GM08714 (cell line): ENCODE results near the gene SPOP.

Source experiments
- H3K4me3 ChIP-seq: fragments of 200-500 bp; sonication (Bioruptor generic); 2 replicates; pipeline ENCODE4 v1.5.1; 2014; ENCODE audit warnings: mild to moderate bottlenecking, low read length, inconsistent platforms
- ZNF274 ChIP-seq: IDR thresholded peaks from 2 replicates; pipeline ENCODE4 v1.6.1; 2012; ENCODE audit warnings: mild to moderate bottlenecking, low read depth, low read length

Gene SPOP

DNA sequence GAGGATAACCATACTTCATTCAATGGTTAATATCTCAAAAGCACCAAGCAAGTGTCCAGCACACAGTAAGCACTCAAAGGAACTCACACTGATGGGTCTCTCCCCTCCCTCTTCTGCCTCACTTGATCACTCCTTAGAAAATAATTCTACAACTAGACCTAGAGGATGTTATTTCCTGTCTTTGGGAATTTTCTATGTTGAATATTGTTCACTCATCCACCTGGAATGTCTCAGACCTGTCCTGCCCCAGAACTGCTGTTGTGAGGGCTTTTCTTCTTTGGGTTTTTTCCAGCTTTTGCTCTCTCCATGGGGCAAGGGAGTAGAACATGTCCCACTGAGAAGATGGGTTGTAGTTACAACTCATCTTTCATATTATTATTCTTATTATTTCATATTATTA, 76.9 kb downstream of the SPOP start:
- no peak for TF ChIP-seq ZNF274
- no peak overlapping the region for H3K4me3 ChIP-seq

DNA sequence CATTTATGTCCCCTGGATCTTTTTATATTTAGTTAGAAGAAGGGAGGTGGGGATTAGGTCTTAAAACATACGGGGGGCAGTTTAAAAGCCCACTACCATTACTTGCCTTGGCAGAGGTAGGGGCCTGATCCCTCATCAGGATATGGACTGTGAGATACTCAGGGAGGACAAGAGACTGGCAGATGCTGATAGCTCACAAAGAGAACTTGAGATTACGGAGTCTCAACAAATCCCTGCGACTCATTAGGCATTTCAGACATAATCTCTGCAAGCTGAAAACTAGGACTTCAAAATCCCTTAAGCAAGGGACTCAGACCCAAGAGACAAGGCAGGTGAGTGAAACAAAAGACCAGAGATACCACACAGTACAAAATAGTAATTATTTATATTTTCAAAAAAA, 79.0 kb downstream of the SPOP start:
- no peak for TF ChIP-seq ZNF274
- H3K4me3 ChIP-seq: no peak overlapping the region

GRCh38 chr17:49597928-49598655, 79.8 kb downstream of the SPOP start:
- H3K4me3 ChIP-seq: no peak overlapping the region
- TF ChIP-seq ZNF274: no peak

DNA sequence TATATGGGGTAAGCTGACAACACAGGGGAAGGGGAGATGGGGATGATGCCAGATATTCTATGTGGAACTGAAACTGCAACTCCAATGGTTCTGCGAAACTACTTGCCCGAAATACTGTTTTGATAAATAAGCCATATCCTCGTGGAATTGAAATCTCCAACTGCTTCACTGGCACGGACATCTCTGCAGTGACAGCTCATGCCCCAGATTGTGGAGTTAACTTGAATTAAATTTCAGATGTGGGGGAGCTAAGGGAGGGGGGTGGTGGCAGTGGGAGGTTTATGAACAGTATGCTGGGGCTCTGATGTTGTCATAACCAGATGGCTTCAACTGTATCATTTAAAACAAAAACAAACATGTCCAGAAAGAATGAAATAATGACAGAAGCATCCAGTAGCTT, 80.5 kb downstream of the SPOP start:
- H3K4me3 ChIP-seq: no peak overlapping the region
- no peak for TF ChIP-seq ZNF274

DNA sequence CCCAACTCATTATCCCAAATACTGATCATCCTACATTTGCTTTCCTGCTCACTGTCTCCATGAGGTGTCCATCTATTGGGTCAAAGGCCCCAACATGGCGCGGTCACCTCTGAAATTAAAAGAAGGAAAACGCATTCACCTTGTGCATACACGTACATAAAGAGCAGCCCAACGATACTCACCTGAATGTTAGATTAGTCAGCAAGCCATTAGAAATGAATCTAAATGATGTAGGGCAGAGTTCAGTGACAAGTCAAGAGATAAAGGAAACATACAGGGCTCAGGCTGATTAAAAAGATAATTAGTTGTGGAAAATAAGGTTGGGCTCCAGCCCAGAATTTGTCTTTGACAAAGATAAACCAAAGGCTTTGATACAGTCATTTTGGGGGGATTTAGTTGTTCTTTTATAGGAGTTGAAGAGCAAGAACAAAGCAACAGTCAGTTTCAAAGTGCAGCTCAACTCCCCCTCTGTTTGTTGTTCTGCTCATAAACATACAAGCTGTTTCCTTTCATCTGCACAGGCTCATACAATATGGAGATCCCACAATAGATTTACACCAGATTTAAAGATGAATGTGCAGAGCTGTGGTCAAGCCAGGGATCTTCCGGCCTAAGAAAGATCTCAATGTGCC, 81.2 kb downstream of the SPOP start:
- TF ChIP-seq ZNF274: no peak

GRCh38 chr17:49595980-49596379, 81.9 kb downstream of the SPOP start:
- no peak overlapping the region for H3K4me3 ChIP-seq
- no peak for TF ChIP-seq ZNF274

More for the DNA sequence above, 81.2 kb downstream of the SPOP start:
- H3K4me3 ChIP-seq: no peak overlapping the region

DNA sequence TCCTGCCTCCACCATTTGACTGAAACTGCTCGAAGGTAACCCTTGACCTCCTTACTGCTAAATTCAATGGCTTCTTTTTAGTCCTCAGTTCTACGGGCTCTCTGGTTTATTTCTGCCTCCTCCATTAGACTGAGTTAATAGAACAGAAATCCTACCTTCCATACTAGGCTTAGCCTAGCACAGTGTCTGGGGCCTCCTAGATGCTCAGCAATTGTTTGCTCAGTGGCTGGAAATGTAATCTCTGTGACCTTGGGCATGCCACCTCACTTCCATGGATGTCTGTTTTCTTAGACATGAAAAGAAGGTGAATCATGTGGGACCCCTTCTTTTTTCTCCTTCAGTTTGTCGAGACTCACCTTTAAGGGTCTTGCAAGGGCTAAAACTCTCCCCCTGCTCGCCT, 82.6 kb downstream of the SPOP start:
- H3K4me3 ChIP-seq: no peak overlapping the region
- TF ChIP-seq ZNF274: no peak

GRCh38 chr17:49592263-49592662, 85.6 kb downstream of the SPOP start:
- no peak overlapping the region for H3K4me3 ChIP-seq
- no peak for TF ChIP-seq ZNF274

- TF ChIP-seq ZNF274: no peak
- no peak overlapping the region for H3K4me3 ChIP-seq
Observed at GRCh38 chr17:49590874-49591273, 87.0 kb downstream of the SPOP start.

- H3K4me3 ChIP-seq: no peak overlapping the region
- no peak for TF ChIP-seq ZNF274
Observed at GRCh38 chr17:49589577-49589927, 88.3 kb downstream of the SPOP start.

DNA sequence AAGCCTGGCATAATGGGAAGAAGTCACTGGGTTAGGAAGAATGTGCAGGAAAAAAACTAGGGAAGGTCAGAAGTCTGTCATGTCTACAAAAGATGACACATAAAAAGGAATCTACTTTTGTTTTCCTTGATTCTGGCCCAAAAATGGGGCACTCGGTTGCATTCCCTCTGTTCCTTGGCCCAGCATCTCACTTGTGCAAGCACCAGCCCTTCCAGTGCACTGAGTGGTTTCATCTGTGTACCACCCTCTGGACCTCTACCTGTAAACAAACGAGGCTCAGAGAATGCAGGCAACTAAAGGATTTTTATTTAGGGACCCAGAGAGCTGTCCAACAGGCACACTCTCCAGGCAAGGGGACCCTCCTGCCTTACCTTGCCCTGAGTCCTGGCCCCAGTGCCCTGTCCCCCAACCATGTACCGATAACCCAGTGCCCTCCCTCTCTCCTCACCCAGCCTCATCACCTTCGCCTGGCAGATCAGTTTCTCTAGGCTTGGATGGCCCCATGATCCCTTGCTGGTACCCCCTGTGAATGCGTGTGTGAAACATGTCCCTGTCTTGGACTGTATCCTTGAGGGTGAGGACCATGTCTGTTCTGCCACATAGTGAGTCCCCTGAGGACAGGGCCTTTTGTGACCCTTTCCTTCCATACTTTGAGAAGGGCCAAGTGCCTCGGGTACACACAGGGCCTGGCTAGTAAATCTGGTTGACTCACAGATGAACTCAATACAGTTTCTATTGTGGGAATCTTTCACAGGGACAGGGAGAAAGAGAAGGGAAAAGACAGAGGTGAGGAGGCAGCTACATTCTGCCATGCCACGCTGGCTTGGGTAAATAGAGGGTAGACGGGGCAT, 88.9 kb downstream of the SPOP start:
- H3K4me3 ChIP-seq: no peak overlapping the region

GRCh38 chr17:49588312-49588711, 89.6 kb downstream of the SPOP start:
- no peak for TF ChIP-seq ZNF274
- no peak overlapping the region for H3K4me3 ChIP-seq

More for the DNA sequence above, 88.9 kb downstream of the SPOP start:
- TF ChIP-seq ZNF274: no peak

DNA sequence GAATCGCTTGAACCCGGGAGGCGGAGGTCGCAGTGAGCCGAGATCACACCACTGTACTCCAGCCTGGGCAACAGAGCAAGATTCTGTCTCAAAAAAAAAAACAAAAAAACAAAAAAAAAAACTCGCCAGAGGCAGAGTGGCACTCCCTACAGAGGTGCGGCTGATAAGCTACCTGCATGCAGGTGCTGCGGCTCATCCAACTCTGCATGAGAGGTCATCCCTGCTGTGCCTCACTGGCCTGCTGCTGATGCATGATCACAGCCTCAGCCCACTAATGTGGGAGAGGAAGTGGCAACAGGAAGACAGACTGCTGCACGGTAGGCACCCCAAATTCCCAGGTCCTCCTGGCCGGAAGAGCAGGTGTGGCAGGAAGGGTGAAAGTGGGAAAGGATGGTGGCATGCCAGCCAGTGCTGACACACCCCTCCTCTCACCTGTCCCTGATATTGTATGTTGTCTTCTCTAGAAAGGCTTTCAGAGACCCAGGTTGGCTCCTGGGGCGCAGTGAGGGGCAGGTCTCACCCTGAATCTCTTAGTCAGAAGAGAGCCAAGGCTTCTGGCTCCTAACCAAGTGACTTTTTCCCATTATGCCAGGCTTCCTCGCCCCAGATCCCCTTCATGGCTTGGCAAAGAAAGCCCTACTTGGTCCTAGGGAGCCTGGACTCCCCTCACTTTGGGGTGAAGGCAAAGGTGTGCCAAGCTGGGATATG, 90.4 kb downstream of the SPOP start:
- no peak for TF ChIP-seq ZNF274
- H3K4me3 ChIP-seq: no peak overlapping the region

DNA sequence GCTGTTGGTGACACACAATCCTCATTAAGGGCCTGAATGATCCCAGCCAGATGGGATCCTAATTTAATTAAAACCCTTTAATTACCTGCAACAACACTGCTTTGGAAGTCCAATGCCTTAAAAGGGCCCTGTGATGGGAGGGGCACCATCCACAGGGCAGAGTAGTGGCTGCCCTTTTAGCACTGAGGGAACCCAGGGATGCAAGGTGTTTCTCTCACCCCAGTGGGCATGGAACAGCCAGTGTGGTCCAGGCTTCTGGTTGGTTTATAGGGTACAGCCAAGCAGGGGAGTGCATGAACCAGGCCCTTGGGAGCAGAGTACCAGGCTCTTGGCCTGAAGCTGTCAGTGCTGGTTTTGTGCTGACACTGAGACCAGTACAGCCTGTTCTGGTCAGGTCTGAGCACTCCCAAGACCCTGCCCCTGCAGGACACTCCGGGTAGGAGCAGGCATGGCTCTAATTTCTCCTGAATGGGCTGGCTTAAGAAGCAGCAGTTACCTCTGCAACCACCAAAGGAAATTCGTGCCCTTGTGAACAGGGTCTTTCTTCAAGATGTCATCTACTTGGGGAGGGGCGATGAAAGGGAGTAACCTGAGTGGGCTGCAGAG, 92.4 kb downstream of the SPOP start:
- no peak for TF ChIP-seq ZNF274

More for the DNA sequence above, 92.4 kb downstream of the SPOP start:
- no peak overlapping the region for H3K4me3 ChIP-seq
